ENCODE measurements around the gene TSPAN7.
A peak's percentile ranks its signal among the peaks of the same experiment; 100 is the strongest.

The TSPAN7 gene, protein sequence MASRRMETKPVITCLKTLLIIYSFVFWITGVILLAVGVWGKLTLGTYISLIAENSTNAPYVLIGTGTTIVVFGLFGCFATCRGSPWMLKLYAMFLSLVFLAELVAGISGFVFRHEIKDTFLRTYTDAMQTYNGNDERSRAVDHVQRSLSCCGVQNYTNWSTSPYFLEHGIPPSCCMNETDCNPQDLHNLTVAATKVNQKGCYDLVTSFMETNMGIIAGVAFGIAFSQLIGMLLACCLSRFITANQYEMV

DNA sequence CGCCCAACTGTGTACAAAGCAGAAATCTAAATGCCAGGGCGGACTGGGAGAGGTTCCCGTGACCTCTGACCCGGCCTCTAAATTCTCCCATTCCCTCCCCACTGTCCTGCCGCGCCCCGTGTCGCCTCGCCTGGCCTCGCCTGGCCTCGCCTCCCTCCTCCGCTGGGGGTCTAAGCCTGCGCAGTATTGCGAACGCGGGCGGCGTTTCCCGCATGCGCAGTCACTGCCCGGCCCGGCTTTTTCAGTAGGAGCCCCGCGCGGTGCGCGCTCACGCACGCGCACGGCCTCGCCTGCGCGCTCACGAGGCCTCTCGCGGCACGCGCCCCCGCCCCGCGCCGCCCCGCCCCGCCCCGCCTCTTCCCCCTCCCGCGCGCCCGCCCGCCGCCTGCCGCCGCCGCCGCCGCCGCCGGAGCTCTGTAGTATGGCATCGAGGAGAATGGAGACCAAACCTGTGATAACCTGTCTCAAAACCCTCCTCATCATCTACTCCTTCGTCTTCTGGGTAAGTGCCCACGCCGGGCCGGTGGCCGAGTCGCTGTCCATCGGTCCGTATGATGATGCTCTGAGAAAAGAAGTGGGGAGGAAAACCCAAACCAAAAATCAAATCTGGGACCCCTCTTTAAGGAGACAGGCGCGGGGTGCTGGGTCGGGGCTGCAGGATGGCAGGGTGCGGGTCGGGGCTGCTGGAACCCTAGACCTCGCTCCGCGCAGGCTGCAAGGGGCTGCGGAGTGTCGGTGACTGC, at the start of gene TSPAN7:
TSS of gene TSPAN7 (plus strand) at position 417 of the 743 bp plus-strand sequence. CDS start at position 422, 5 bp downstream.
- peak; percentile 39 to 93 for DNase-seq

DNA sequence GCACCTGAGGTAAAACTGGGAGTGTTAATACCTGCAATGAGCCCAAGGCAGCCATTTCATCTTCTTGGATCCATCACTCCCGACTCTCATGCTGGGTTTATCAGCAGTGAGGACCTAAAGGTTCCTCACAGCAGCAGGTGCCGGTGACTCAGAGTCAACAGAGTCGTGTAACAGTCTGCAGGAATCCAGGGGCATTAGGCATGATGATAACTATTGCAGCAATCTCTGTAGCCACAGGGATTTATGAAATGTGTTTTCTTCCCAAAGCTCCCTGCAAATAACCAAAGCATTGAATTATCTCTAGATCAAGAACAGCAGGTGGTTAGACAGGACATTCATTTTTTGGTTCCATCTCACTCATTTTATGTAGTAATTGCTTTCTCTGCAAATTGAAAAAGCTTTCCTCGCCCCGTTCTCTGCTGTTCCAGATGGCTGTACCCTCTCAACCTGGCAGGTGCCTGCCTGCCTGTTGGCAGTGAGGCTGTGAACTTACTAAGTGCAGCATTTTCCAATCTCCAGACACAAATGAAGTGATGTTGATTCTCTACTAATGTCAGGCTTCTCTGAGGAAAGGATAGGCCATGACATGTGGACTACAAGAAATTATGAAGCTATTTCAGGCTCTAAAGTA, 48.1 kb upstream of the TSPAN7 start:
- DNase-seq: peak in 1 of 2 experiments; percentile 2

DNA sequence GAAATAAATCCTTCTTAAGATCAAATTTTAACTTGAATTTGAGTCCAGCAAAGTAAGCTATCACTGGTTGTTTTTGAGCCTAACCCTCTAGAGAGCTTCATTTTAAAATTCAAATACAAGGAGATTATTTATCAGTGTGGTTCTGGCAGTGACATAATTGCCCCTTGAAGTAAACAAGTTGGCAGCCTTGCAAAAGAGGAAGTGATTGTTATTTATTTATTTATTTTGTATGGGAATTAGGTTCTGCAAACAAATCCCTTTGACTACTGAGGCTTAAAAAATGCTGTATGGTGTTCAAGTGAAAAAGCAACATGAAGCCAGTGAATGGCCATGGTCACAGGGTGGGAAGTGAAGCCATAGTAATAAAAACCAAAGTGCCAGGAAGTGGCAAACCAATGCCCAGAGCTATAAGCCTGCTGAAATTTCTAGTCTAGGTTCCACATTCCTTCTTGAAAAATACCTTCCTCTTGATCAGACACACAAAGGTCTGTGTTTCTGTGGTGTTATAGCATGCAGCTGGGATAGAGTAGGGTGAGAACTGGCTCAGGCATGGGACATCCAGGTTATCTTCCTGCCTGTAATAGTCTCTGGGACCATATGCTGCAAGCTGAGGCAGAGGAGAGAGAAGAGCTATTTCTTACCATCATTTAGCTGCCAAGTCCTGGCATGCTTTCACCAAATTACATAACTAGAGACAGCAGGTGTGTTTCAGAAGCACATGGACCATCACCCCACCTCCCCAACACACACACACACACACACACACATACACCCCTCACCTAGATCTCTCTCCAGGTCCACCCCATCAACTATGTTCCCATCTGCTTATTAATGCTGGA, 47.1 kb upstream of the TSPAN7 start:
- DNase-seq: peak in 1 of 2 experiments; percentile 5

DNA sequence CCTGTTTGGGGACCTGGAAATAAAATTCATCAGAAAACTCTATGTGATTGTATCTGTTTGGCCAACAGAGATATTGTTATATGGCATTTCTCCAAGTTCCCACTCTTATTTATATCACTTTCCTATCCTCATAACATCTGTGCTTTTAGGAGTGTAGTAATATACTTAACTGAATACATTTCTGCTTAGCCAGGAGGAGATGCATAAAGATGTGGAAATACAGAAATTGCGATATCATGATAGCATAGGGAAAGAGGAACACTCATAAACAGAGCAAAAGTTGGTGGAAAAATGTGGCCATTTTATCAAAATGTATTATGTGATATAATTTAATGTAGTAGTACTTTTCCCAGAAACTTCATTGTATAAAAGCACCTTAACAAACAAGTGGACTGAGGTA, 46.1 kb upstream of the TSPAN7 start:
- DNase-seq: no peak

DNA sequence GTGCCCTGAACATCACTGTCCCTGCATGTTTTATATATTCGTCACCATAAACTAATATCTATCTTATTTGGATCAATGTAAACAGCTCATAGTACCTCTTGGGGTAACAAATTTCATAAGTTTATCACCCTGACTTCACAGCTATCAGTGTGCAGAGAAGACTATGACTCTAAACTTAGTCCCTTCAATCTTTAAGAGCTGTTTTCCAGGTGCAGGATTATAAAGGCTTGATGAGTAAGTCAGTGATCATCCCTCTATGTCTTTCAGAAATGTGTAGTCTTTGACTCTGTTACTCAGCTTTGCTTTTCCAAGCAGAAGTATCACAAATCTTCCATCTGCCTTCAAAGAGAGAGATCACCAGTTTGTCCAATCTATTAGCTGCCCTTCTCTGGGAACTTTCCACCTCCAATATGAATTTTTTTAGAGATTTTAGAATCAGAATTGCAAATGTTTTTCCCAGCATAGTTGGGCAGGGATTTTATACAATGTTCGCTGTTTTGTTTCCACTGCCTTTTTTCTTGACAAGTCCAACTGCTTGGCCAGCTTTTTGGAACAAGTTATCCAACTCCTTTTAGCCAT, 45.1 kb upstream of the TSPAN7 start:
- DNase-seq: no peak

DNA sequence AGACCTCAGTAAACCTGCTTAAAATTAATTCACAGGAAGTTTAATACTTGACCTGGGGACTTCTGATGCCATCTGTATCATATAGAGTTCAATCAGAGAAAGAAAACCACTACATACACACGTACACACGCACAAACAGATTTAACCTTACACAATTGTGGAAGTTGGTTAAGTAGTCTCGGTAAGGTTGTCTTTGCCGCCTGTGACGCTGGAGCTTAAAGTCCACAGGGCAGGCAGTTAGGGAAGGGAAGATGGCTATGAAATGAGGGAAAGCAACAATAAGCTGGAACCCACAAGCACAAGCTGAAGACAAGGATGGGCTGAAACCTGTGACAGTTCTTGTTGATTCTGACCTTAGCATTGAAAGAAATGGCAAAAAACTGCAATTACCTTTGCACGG, 41.7 kb upstream of the TSPAN7 start:
- no peak for DNase-seq

DNA sequence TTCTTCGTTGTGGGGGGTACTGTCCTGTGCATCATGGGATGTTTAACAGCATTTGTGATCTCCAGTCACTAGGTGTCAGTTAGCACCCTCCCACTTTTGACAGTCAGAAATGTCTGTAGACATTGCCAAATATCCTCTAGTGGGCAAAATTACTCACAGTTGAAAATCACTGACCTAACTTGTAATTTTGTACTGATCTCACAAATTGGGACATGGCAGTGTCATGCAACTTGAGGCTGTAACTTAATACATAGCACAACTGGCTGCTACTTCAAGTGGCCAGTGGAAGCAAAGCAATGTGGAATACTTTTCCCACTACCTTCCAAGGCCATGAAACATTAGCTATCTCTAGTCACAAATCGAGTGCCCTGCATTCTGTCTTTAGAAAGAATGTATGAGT, 23.2 kb upstream of the TSPAN7 start:
- DNase-seq: no peak

DNA sequence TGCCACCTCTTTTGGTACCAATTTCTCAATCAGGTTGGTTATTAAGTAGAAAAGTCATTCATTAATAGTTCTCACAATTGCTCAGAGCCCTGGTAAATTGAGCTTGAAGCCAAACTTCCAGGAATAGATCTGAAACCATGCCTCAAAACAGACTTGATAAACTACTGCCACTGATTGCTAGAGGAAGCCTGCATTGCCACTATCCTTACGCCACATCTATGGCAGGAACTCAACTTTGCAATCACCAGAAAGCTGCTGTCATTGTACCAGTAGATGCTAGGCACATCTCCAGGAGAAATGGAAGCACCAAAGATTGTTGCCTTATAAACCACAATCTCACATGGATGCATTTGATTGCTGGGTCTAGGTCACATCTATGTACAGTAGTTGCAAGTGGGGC, 21.6 kb upstream of the TSPAN7 start:
- DNase-seq: no peak

DNA sequence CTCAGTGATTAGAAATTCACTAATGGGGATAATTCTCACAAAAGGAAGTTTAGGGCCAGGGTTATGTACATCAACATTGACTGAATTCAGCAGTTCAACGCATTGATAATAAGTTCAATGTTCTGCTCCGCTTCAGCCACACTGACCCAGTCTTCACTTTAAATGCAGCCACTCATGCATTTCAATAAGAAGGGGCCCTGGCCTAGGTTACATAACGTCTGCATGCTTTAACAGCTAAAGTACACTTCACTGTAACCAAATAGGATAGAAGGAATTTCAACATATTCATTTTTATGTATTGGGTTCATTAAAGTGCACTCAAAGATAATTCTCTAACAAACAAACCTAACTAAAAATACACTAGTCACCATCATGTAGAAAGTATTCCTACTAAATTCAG, 12.8 kb upstream of the TSPAN7 start:
- no peak for DNase-seq

DNA sequence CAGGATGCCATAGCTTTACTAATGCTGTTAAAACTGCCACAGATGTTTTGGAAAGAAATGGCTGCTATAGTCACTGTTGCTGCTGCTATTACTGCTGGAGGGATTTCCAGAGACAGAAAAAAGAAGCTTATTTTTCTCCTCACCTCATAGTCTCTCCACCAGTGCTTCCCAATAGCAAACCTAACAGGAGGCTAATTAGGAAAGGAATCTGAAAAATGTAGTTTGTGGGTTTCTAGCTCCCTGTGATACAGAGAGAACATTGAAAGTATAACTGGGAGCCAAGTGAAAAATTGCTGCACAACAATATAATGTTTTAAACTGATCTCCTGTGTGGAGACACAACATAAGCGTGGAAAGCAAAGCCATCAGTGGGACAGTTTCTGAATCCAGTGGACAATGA, 8.6 kb upstream of the TSPAN7 start:
- DNase-seq: no peak

DNA sequence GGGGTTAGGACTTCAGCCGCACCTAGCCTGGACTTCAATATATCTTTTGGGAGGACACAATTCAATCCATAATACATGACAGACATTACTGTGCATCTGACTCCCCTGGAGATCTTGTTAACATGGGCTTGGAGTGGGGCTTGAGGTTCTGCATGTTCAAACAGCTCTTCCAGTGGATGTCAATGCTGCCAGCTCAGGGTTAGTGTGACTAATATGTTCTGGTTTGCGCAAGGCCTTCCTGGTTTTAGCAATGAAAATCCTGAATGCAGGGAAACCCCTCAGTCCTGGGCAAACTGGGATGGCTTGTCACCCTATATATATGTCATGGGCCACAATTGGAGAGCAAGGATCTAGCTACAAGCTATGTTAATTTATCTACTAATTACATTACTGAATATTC, 2.7 kb upstream of the TSPAN7 start:
- DNase-seq: no peak

DNA sequence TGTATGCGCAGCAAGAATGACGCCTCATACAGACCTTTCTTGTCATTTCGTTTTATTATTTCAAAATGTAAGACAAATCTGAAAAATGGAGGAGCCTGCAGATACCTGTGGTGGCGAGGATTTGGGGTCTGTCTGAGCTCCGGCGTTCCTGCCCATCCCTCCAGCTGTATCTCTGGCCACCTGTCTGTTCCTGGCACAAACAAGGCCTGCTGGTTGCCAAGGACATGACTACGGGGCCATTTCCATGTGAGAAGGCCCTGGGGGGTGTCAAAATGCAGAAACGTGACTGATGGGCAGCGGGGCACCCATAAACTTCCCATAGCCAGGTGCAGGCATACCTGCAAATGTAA, 591 bp upstream of the TSPAN7 start:
- peak in 1 of 2 experiments; percentile 13 for DNase-seq

DNA sequence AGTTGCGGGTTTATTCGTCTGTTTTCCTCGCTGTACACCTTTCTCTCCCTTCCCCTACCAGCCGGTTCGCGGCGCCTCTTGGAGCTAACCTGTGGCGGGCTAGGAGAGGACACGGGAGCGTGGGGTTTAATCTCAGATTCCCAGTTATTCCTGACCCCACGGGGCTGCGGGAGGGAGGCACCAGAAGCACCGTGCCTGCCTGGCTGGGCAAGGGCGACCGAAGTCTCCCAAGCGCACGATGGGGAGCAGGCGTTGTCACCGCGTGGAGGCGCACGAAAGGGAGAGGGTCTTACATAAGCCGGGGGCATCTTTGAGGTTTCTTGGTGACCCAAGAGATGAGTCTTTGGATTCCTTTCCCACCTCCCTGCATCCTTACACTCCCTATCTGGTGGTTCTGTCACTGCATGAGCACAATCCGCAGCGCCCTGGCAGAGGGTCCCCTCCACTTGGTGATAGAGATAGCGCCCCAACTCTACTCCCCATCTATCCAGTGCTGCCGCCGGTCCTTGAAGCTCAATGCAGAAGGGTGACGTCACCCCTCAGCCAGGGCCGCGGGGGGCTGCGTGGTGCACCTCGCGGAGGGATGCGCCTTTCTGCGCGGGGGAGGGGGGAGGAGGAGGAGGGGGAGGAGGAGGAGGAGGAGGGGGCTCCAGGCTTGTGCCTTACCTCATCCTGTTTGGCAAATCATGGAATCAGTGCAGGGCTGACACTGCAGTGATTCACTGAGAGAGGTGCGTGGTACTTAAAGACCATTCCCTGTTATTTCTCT, 793 bp downstream of the TSPAN7 start:
- peak; percentile 8 to 56 for DNase-seq

DNA sequence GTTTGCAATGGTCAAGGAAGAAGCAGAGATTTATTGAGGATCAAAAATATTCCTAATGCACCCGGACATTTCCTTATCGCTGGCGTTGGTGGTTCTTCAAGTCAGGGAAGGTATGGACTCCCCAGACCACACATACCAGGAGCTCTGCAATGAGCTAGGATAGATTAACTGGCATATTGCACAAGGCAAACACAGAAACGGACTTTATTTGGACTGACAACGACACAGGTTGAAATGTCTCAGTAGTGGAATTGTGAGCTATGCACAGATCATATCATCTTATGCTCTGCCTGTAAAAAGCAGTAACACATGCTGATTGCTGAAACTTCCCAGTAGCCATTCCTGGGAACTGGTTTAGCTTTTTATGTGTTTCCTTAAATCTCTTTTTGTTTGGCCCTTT, 1.7 kb downstream of the TSPAN7 start:
- no peak for DNase-seq

DNA sequence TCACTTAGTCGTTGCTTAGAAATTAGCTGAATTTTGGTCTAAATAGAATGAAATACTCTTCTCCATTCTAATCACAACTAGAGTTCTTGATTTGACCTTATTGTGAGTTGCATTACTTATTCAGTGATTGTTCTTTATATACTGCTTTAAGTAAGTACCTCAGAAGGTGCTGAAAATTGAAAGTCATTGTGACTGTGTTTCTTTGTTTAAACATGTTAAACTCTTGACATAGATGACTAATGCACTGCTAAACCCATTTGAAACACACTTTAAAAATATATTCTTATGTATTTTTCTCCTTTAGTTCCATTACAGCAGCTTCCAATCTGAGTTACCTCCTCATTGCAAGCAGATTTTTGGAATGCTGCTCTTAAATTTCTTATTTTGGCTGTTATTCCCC, 9.1 kb downstream of the TSPAN7 start:
- no peak for DNase-seq

DNA sequence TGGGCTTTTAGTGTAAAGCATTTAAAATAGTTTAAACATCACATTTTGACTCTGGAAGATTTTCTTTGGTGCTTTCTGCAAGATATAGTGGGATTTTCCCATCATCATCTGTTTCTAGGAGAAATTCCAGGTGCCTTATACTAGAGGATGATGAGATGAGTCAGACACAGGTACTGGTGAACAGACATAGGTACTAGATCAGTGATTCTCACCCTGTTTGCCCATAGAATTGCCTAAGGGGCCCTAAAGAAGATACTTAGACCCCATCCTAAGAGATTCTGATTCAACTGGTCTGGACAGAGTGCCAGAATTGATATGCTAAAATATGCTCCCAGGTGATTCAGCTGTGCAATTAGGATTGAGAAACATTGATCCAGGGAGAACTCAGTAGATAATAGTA, 9.7 kb downstream of the TSPAN7 start:
- no peak for DNase-seq

DNA sequence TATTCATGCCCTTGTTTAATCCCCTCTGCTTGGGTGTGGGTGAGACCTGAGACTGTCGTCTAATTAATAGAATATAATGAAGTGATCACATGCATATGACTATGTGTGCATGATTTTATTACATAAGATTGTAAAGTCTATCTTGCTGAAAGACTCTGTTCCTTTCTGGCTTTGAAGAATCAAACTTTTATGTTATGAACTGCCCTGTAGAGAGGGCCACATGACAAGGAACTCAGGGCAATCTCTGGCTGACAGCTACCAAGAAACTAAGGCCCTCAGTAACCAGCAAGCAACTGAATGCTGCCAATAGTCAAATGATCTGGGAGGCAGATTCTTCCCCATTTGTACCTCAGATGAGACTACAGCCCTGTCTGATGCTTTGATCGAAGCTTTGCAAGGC, 13.5 kb downstream of the TSPAN7 start:
- no peak for DNase-seq

DNA sequence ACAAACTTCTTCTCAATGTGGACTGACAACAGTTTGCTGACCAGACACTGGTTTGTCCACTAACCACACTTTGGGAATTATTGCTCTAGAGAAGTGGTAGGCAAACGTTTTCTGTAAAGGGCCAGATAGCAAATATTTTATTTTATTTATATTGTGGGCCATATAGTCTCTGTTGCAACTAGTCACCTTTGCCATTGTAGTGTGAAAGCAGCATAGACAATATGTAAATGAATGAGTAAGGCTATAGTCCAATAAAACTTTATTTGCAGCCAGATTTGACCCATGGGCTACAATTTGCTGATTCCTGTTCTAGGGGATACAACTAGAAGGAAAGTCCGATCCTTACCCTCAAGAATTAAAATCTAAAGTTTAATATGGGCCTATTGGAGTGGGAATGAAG, 14.5 kb downstream of the TSPAN7 start:
- DNase-seq: no peak

DNA sequence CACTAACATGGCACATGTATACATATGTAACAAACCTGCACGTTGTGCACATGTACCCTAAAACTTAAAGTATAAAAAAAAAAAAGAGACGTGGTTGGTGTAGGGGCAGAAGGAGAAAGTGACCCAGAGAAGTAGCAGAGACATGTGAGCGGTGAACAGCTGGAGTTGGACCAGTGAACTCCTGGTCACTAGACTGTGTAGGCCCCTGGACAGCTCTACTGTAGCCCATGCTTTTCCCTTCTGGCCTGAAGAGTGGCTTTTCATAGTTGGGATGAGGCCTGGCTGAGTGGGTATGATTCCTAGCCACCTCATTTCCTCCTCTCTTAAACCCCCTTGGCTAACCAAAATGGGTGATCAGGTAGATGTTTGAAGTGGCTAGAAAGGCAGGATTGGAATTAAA, 16.4 kb downstream of the TSPAN7 start:
- DNase-seq: no peak

DNA sequence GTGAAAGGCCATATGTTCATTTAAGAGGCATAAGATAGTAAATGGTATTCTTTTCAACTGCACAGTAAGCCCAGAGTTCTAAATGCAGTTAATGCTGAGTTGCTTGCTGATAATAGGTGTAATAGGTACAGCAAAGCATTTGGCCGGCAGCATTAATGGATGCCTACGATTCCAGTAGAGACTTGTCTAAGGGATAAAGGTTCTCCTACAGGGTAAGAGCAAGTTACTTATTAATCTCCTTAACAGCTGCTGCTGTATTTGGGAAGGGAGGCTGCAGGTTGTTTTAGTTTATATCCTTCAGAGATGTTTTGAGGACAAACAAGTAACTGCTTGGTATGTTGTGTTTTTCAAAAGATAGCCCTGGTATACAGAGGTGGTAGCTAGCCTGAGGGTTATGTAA, 16.8 kb downstream of the TSPAN7 start:
- DNase-seq: no peak

DNA sequence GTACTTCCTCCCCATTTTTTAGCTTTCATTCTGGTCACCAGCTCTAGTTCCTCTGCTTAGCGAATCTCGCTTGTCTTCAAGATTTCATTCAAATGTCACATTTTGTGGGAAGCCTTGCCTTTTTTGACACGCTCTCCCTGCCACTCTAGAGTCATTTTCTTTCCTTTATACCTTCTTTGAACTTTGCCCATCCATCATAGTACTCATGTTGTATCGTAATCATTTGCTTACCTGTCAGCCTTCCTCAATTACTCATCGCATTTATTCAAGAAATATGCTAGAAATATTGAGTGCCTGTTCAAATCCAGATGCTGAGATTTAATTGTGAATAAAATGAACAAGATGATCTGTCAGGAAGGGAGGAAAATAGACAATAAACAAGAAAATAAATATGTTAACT, 21.8 kb downstream of the TSPAN7 start:
- no peak for DNase-seq

DNA sequence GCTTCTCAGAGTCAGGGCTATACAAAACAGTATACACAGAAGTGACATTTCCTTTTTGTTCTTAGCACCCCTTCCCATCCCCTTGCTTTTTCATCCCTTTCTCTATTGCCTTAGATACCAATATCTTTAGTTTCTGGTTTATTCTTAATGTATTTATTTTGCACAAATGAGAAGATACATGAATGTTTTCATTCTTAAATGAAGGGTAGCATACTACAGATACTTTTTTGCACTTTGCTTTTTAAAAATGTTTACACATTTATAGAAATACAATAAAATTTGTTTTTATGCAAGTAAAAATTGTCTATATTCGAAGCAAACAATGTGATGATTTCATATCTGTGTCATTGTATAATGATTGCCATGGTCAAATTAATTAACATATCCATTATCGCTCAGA, 33.1 kb downstream of the TSPAN7 start:
- DNase-seq: no peak
